HG03103 (cell line): Measurements from ENCODE around the gene ANO5.
"Not testable (repeated sequence)": the region's sequence is repeated elsewhere in the genome, so short reads cannot be mapped to it uniquely, and the experiment has no call there.

Experiments
- ATAC-seq: cut with Tn5 transposase; IDR thresholded peaks from one replicate; pipeline ENCODE4 v1.9.1; 2021; ENCODE audit warnings: low read depth; ENCODE audit not compliant: unreplicated experiment

ANO5 gene

GRCh38 chr11:22197139-22198005 lies 4.5 kb downstream of the ANO5 start:
- ATAC-seq = no peak

GRCh38 chr11:22199243-22199642 lies 6.4 kb downstream of the ANO5 start:
- no peak for ATAC-seq

DNA sequence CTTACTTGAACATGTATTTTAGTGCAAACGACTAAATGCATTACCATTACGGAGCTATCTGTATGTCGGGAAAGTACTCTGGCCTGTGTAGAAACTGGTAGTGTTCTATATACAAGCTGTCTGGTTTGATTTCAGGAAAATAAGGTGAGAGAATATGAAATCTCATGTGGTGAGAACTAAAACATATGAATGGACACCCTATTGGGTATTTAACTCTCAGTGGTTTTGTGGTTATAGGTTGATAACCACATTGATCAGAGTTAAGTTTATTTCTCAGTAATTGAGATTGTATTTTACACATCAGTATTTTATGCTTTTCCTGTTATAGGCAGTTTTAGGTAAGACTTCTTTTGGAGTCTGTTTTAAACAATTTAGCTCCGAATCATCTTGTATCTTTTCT lies 10.4 kb downstream of the ANO5 start:
- no peak for ATAC-seq

DNA sequence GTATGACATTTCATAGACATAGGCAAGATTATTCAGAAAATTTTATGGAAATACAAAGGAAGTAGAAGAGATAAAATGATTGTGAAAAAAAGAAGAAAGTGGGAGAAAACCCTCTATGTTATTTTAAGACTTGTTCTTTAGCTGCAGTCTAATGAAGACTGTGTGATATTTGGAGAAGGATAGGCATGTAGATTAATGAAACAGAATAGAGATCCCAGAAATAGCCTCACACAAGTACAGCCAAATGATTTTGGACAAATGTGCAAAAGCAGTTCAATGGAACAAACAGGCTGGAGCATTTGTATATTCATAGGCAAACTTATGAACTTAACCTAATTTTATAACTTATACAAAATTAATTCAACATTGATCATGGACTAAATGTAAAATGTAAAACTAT lies 14.3 kb downstream of the ANO5 start:
- ATAC-seq = no peak

GRCh38 chr11:22208151-22208858 lies 15.4 kb downstream of the ANO5 start:
- no peak for ATAC-seq

GRCh38 chr11:22216940-22217339 lies 24.1 kb downstream of the ANO5 start:
- no peak for ATAC-seq

- no peak for ATAC-seq
Observed at GRCh38 chr11:22221143-22221542, 28.3 kb downstream of the ANO5 start.

DNA sequence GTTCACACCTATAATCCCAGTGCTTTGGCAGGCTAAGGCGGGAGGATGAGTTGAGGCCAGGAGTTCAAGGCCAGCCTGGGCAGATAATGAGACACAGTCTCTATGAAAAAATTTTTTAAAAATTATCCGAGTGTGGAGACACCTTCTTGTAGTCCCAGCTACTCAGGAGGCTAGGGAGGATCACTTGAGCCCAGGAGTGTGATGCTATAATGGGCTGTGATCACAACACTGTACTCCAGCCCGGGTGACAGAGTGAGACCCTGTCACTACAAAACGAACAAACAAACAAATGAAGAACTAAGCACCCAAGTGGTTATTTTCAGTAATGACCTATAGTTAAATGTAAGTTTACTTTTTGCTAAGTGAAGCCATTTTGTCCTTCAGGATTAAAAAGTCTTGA lies 32.3 kb downstream of the ANO5 start:
- ATAC-seq = no peak

GRCh38 chr11:22234743-22235142 lies 41.9 kb downstream of the ANO5 start:
- ATAC-seq = no peak

DNA sequence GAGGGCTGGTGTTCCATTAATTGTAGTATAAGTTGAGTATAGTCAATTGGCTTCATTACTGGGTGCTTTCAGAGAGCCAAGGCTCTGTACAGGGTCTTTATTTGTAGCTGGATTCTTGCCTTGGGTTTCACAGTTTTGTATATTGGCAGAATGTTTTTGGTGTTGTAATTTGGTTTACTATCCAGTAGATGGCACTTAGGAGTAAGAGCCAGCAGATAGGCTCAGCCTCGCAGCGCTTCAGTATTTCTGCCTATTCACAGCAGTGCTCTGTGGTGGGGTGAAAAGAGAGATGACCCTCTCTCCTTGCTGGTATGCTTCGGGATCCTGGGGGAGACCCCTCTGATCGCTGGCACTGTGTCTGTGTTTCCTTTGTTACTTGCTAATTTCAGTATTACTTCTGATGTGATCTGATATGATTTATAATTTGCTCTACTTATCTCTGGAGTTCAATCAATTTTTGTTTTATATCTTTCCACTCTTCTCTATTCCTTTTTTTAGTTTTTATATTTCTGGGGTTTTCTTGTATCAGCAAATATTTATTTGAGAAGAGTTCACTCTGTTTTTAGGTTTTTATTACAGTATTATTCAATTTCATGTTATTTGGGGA lies 52.2 kb downstream of the ANO5 start:
- peak; percentile 96 for ATAC-seq

DNA sequence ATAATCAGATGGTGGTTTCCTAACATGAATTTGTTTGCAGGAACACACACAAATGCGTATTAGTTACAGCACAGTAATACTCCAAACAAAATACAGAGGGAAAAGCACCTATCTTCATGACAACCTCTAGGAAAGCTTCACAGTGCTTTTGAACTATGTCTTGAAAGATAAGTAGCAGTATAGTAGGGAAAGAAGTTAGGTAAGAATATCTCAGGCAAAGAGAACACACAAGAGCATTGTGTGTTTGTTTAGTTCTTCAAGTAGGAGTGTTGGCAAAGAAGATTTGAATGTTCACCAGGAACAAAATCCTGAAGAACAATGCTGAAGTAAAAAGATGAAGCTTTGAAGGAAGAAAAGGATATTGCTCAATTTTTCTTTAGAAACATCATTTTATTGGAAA lies 54.1 kb downstream of the ANO5 start:
- no peak for ATAC-seq

DNA sequence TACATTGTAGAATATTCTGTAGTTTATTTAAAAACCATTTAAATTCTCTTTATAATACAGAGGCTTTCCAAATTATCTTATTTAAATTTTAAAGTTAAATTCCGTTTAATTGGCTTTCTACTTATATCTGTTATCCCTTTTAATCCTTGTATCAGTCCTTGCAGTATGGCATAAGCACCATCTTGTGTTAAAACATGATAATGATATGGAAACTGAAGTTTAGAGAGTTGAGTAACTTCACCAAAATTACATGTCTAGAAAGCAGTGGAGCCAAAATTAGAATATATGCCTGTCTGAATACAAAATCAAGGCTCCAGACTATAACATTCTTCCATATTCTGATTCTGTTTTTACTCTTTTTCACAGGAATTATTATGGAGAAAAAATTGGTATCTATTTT lies 57.0 kb downstream of the ANO5 start:
- ATAC-seq = no peak

DNA sequence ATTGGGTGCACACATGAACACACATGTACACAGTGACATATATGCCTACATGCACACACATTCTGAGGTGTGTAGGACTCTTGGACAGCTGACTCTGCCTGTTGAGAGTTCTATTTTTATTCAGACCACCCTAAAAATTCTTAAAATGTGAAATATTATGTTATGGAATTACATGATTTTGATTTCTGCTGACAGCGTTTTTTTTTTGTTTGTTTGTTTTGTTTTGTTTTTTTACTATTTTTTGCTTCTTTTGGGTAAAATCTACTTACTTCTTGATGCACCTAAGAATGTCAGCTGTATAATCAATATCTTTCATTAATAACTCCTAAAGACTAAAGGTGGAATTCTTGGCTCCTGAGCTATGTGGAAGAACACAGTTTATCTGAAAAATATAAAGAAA lies 64.0 kb downstream of the ANO5 start:
- no peak for ATAC-seq

- no peak for ATAC-seq
Observed at GRCh38 chr11:22263613-22264012, 70.7 kb downstream of the ANO5 start.

- ATAC-seq = not testable (repeated sequence)
Observed at GRCh38 chr11:22268983-22269624, 76.2 kb downstream of the ANO5 start.

DNA sequence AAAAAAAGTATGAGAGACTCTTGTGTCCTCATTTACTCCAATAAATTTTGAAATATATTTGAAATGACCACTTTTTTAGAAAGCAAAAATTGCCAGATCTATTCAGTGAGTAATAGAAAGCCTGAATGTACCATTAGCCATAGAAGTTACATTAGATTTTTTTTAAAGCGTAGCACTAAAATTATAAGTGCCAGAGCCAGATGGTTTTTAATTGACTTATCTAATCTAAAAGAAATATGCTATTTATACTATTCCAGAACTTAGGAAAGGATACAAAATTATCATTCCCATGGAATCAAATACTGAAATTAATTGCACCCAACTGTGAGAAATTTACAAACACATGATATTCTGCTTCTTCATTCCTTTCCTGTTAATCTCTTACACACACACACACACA lies 80.9 kb downstream of the ANO5 start:
- no peak for ATAC-seq

- ATAC-seq = no peak
Observed at GRCh38 chr11:22275600-22275999, 82.7 kb downstream of the ANO5 start.

GRCh38 chr11:22276535-22276934 lies 83.7 kb downstream of the ANO5 start:
- no peak for ATAC-seq

DNA sequence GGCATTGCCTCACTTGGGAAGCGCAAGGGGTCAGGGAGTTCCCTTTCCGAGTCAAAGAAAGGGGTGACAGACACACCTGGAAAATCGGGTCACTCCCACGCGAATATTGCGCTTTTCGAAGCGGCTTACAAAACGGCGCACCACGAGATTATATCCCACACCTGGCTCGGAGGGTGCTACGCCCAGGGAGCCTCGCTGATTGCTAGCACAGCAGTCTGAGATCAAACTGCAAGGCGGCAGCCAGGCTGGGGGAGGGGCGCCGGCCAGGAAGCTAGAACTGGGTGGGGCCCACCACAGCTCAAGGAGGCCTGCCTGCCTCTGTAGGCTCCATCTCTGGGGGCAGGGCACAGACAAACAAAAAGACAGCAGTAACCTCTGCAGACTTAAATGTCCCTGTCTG lies 92.1 kb downstream of the ANO5 start:
- ATAC-seq = not testable (repeated sequence)

- no peak for ATAC-seq
Observed at GRCh38 chr11:22302368-22302767, 109.5 kb downstream of the ANO5 start.

- ATAC-seq = peak; percentile 60
Observed at GRCh38 chr11:22304337-22304961, 111.6 kb downstream of the ANO5 start.
